GM18870 (cell line): ENCODE results near the gene CRYZ.

Source experiments
- ATAC-seq: cut with Tn5 transposase; IDR thresholded peaks from one replicate; pipeline ENCODE4 v1.9.1; 2021; ENCODE audit warnings: moderate library complexity; ENCODE audit not compliant: unreplicated experiment

The CRYZ gene

DNA sequence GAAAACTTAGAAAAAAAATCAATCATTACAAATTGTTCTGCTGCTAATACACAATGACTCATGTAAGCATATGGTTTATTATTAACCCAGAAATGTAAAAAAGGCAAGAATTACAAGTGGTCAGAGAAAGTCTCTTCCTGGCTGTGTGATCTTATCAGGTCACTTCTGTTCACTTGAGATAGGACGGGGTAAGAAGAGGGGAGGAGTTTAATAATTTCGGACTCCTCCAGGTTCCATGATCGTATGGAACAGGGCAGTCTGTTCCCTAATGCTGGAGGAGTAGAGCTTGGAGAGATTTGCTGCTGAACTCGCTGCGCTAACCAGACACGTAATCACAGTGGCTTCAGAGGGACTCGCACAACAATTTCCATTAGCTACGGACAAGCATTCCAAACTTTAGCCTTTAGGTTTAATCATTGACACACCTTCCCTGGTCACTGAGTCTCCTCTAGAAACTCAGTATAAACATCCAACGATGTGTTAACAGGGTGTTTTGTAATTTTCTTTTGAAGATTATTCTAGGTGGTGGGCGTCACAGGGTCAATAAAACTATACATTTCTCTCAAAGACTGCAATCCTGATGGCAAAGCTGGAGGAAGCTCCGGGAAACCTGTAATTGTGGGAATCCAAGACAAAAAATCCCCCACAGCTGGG, 1.3 kb downstream of the CRYZ start:
- ATAC-seq, result peak; percentile 41

DNA sequence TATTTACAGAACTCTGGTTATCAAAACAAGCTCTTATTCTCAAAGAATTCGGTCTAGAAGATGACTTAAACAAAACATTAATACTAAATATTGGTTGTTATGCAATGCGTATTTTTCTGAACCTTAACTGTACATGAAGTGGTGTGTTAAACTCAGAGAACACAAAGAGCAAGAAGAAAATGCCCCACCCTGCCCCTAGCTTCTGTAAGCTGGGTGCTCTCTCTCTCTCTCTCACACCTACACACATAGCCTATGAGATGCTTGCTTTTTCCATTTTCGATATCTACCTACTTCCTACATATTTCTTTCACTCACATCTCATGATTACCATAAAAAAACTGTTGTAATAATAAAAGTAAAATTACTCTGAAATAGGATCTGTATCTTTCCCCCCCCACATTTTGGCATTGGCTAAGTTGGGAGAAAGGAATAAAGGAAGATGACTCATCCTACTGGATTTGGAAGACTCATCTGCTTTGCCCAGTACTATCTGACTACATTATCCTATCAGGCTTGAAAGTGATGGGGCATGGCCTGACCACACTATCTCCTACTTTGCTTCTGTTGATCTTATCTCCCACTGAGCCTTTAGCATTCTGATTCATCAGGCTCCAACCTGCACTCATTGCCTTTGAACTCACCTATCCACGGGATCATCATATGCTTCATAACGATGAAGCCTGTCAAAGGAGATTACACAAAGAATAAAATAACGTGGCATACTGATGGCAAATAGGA, 2.9 kb downstream of the CRYZ start:
- no peak for ATAC-seq

DNA sequence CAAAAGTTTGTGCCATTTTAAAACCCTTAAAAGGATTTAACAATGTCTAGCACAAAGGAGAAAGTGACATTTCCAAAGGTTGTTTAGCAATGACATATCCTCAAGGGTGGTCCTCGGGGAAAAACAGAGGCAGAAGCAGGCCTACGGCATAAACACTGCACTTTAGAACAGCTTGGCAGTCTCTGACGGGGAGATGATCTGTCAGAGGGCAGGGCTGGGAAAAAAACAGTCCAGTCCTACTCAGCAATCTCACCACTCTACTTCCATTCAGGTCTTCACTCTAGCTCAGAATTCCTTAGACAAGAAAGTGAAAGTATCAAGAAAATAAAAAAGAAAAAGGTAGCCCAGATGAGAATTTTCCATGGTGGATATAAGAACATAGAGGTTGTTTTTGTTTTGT, 4.1 kb downstream of the CRYZ start:
- ATAC-seq, result no peak

DNA sequence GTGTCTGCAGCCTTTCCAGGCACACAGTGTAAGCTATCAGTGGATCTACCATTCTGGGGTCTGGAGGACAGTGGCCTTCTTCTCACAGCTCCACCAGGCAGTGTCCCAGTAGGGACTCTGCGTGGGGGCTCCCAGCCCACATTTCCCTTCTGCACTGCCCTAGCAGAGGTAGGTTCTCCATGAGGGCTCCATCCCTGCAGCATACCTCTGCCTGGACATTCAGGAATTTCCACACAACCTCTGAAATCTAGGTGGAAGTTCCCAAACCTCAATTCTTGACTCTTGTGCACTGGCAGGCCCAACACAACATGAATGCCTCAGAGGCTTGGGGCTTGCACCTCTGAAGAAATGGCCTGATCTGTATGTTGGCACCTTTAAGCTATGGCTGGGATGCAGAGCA, 6.8 kb downstream of the CRYZ start:
- no peak for ATAC-seq

DNA sequence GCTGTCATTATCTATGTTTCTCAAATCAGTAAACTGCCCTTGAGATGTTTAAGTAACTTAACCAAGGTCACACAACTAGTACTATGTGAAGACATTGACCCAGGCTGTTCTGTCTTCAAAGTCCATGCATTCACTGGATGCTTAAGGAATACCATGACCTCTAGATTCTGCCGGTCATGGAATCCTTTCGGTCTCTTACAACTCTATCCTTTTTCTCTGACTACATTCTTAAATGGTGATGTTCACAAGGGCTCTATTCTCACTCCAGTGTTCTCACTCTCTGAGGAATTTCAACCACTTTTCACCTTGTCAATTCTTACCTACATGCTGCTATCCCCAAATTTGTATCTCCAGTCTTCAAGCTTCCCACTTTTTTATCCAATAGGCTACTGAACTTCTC, 15.2 kb downstream of the CRYZ start:
- ATAC-seq, result no peak

DNA sequence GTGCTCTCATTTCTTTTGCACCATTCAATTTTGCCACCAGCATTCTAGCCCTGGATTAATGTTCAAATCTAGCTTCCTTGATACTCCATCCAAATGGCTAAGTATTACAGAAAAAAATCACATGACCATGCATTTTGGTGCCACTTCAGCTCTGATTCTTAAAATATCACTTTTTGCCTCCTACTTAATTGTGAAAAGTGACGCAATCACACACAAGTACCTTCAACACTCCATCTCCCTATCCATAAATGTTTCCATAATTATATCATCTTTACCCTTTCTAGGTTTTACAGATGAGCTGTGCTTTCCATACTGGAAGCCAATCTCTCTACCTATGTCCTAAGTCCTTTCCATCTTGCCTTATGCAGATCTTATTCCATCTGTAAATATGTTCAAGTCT, 16.0 kb downstream of the CRYZ start:
- ATAC-seq, result no peak

DNA sequence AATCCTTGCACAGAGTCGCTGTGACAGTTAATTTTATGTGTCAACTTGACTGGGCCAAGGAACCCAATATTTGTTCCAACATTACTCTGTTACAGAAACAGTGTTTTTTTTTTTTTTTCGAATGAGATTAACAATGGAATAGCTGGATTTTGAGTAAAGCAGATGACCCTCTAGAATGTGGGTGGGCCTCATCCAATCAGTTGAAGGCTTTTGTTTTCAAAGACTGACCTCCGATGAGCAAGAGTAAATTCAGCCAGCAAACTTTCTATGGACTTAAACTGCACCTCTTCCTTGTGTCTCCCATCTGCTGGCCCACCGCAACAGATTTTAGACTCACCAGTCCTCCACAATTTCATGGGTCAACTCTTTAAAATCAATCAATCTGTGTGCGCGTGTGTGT, 17.0 kb downstream of the CRYZ start:
- ATAC-seq, result no peak

DNA sequence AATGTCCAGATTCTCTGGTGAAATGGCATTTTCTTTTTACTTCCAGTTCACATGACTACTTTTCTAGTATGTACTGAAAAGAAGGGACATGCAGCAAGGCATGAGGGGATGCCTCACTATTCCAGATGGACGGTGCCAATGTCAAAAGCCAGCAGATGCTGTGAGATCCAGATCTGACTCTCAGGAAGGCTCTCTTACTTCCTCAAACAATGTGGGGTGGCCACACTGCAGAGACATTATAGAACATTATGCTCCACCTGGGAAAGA, 17.7 kb downstream of the CRYZ start:
- peak; percentile 52 for ATAC-seq

DNA sequence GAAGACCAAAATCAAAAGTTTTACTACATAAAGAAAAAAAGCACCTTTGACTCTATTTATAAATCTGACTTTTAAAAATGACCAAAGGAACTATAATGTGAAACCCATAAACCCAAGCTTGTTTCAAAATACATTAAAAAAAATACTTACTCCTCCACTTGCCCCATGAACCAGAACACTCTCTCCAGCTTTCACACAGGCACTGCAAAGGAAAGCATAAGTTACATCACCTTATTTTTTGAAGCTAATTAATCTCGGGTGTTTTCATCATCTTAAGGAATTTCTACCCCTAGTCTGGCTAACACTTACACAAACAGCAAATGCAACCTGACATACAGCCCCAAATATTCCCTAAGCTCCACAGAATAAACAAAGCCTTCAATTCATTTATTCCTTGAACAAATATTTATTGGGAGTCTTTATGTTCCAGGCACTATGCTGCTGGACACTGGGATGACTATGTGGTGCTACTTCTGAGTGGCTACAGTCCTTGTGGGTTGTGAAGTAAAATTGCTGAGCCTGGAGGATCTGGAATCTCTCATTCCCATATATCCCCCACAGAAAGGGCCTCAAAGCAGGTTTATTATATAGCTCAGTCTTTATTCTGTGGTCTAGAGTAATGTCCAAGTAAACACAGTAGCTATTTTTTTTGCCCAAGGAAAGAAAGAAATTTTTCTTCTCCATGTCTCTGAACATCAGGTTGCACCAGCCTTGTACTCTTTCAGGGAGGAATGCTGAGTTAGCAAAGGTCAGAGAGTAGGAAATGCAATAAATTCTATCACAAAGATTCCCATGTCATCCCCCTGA, 18.2 kb downstream of the CRYZ start:
- peak; percentile 80 for ATAC-seq

DNA sequence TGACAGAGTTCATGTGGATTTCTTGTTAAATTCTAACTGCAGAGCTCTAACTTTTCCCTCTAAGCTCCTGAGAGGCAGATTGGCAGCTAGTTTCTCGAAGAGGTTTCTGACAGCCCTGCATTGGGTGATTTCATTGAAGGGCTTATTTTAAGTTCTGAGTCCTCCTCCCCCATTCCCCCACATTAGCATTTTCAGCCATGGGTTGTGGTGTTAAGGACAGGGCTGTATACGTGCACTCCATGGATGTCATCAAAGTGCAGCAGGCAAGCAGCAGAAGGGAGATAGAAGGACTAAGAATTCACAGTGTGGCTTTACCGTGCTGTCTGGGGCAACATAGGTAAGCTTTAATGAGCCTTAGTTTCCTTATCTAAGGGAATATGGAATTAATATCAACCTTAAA, 19.0 kb downstream of the CRYZ start:
- peak; percentile 21 for ATAC-seq

DNA sequence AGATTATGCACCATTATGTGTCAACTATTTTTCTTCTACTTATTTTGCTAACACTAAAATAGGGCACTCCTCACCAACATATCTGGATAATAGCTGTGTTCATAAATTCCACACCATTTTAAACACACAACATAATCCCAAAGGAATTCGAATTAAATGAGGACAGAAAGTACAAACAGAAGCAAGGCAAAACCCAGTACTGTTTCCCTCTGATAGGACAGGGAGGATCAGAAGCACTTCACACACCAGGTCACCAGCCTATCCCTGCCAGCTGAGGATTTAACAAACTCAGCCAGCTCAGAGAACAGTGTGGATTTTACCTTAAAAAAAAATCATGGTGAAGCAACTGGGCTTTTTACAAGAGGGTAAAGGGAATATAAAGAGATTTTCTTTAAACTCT, 20.0 kb downstream of the CRYZ start:
- no peak for ATAC-seq

DNA sequence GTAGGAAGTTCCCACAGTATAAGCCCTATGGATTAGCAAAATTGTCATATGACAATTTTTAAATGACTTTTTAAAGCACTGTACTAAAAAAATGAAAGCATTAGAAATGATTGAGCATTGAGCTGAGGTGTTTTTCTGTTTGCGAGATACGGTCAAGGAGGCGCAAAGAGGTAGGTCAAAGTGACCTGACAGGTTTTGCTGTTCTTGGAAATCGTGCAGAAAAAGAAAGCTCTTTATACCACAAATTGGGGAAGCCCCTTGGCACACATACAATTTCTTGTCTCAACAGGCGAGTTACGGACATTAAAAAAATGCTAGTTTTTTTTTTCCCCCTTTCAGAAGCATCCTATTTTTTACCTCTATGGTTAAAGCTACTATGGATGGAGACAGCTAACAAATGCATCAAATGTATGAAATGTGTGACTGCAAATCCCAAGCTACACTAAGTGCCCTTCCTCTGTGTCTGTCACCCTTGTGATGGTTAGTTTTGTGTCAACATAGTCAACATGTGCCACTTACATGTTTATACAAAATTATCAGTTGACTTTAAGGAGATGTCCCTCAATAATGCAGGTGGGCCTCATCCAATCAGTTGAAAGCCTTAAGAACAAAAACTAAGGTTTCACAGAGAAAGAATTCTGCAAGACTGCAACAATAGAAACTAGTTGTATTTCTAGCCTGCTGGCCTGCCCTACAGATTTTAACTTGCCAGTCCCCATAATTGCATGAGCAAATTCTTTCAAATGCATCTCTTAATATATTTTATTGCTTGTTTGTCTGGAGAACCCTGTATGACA, 29.3 kb downstream of the CRYZ start:
- no peak for ATAC-seq

DNA sequence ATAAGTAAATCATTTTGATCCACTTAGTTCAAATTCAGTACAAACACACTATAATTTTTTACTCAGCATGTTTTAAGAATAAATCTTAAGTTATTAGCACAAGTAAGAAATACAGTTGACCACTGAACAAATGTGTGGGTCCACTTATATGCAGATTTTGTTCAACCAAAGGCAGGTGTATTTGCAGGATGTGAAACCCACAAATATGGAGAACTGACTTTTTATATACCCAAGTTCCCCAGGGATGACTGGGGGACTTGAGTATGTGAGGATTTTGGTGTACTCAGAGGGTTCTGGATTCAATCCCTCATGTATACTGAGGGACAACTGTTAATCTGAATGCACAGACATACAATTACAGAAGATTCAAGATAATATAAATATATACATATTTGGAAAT, 33.5 kb downstream of the CRYZ start:
- peak; percentile 45 for ATAC-seq

DNA sequence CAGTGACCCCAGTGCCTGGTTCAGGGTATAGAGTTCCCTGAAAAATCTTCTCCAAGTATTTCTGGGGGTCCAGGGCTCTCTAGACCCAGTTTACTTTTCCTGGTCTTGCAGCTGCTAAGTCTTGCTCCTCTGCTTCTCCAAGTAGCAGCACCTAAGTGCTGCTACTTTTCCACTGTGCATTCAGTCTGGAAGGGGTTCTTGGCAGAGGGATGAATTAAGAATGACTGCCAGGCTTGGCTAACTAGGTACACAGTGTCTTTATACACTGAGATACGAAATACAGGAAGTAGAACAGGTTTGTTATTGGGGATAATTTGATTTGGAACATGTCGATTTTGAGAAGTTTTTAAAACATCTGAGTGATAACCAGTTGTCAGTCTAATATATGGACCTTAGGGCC, 35.0 kb downstream of the CRYZ start:
- ATAC-seq, result no peak

DNA sequence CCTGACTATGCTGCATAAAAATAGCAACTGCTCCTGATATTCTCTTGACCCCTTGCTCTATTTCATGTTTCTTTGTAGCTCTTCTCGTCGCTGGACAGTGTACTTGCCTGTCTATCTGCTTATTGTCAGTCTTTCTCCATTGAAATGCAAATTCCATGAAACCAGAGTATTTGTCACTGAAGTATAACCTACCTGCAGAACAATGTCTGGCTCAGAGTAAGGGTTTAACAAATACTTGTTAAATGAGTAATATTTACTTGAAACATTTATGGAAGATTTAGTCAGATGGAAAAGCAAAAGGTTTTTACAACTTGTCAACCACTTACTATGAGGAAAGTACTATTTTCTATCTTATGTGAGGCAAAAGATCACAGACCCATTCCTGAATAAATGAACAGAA, 39.4 kb downstream of the CRYZ start:
- no peak for ATAC-seq

DNA sequence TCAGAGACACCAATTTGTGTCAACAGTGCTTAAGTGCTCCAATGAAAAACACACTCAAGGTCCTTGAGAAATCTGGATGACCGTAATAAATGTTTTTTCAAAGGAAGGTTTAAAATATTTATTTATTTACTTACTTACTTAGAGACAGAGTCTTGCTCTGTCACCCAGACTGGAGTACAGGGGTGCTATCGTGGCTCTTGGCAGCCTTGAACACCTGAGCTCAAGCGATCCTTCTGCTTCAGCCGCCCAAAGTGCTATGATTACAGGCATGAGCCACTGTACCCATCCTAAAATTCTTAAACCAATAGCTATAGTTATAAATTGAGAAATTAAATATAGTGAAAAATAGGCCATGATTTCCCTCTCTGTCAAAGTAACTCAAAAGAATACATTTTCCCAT, 41.9 kb downstream of the CRYZ start:
- ATAC-seq, result no peak

DNA sequence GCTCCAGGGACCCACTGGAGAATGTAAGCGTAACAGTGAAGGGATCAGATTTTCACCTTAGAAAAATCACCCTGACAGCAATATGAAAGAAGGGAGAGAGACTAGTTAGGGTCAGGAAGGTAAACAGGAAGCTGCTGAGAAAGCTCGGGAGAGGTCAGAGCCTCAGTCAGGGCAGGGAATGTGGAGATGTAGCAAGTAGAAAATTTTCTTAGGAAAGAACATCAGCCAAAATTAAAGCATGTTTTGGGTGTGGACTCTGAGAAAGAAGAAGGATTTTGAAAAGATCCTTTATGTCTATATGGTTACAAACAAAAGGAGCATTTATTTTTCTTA, 42.5 kb downstream of the CRYZ start:
- ATAC-seq, result no peak

DNA sequence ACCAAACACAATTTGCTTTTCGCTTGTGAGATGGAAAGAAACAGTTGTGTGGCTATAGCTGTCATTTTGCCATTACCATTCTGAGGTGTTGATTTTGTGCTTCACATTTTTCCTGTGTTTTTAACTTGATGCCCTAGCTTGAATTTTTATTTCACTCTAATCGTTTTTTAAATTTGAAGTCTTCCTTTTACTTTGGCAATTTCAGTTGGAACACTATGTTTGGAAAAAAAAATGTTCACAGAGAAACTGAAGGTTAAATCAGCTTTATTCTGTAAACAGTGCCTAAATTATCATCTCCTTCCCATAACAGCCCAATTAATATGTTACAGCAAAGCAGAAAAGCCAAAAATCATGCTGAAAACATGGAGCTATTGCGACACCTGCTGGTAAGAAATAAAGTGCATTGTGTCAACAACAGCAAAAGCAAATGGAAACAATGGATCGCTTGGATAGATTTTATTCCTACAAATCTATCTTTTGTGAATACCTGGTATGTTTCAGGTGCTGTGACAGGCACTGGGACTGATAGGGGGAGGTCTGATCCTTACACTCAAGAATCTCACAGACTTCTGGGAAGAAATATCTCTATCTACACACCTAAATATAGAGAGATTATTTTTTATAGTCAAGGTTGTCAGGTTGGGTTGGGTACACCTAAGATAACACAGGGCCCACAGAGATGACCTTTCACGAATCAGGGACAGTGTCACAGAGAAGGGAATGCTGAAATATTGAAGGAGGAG, 43.1 kb downstream of the CRYZ start:
- ATAC-seq, result peak; percentile 79

DNA sequence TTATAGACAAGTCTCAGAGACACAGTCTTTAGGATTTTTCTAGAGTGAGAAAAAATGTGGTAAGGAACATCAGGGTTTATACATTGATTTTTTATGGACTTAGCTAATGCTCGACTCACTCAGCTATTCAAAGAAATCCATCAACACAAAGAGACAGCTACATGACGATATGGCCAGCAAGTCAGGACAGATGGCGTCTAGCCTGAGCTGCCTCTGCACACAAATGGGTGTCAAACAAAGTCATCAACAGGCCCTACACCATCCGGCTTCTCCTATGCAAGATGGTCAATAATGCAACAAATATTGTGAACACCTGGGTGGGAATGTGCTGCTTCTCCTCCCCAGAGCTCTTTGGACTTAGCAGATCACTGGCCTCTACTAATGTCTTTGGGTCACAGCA, 45.9 kb downstream of the CRYZ start:
- ATAC-seq, result no peak

DNA sequence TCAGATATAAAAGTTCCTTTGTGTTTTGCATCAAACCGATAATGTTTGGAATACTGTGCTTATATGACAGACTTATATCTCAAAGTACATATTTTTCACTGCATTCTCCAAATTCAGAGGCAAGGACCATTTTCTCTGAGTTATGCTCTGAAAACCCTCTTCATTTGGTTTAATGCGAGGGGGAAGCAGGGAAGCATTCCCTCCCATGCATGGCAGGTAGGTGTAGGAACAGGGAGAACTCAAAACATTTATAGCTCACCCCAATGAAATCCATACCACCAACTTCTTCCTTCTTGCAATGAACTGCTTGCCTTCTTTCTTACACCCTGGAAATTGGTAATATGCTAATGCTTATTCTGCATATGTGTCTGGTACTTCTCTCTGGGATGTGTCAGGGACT, 48.5 kb downstream of the CRYZ start:
- no peak for ATAC-seq

DNA sequence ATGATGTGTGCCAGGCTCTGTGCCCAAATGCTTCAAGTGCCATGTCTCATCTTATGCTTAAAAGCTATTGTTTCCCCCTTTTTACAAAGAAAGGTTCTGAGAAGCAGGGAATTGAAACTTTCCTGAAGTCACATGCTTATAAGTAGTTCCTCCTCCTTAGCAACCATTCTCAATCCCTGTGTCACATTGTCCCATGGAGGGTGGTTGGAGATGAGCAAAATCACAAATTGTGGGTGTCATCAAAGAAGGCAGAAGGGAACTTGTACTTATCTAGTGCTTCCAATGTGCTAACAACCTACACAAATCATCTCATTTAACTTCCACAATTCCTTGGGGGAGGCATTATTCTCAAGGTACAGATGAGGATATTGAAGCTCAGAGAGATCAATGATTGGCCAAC, 49.2 kb downstream of the CRYZ start:
- ATAC-seq, result no peak
